Gastrocnemius medialis (tissue), 4 donors: ENCODE data around the gene KIAA1217.

Experiments
- POLR2A ChIP-seq, 2 donors: fragments of 450-650 bp; IDR thresholded peaks; one replicate each; pipeline ENCODE4 v1.6.1; 2017; ENCODE audit warnings: antibody characterized with exemption in 2 of 2, mild to moderate bottlenecking in 2 of 2, moderate library complexity in 2 of 2
- TF ChIP-seq, protein P1 (sequence below), 5 experiments: fragments of 450-650 bp in 3 of 5; fragments of 200-600 bp in 2 of 5; sonication (generic) in 2 of 5; IDR thresholded peaks in 4 of 5; conservative IDR thresholded peaks in 1 of 5; 1 replicate in 4 of 5; 2 replicates in 1 of 5; pipeline ENCODE4 v1.5.1; 2016 to 2019; ENCODE audit warnings: antibody characterized with exemption in 5 of 5, mild to moderate bottlenecking in 3 of 5, moderate library complexity in 3 of 5

DNA sequence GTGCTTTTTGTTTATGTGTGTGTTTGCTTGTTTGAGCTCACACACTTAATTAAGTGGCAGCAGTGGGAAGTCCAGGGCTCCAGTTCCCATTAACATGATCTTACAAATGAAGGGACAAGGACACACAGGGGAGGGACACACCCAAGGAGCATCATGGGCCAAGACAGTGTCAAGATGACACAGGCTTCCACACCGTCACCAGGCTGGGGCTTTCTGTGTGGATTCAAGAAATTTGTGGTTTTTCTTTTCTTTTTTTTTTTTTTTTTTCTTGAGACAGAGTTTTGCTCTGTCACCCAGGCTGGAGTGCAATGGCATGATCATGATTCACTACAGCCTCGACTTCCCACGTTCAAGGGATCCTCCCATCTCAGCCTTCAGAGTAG, 173.6 kb downstream of the KIAA1217 start:
- no peak for TF ChIP-seq POLR2A (IDR thresholded peaks at IDR 0.05)
- TF ChIP-seq, protein P1, sequence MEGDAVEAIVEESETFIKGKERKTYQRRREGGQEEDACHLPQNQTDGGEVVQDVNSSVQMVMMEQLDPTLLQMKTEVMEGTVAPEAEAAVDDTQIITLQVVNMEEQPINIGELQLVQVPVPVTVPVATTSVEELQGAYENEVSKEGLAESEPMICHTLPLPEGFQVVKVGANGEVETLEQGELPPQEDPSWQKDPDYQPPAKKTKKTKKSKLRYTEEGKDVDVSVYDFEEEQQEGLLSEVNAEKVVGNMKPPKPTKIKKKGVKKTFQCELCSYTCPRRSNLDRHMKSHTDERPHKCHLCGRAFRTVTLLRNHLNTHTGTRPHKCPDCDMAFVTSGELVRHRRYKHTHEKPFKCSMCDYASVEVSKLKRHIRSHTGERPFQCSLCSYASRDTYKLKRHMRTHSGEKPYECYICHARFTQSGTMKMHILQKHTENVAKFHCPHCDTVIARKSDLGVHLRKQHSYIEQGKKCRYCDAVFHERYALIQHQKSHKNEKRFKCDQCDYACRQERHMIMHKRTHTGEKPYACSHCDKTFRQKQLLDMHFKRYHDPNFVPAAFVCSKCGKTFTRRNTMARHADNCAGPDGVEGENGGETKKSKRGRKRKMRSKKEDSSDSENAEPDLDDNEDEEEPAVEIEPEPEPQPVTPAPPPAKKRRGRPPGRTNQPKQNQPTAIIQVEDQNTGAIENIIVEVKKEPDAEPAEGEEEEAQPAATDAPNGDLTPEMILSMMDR (IDR thresholded peaks at IDR 0.05 in 4 of 5, conservative IDR thresholded peaks at IDR 0.05 in 1 of 5) = no peak
